ENCODE results near the gene MORF4L1. TPM values are rescaled to one million over a fixed set of nuclear protein-coding genes. Genes with fewer than 3 reads are reported as not detected.
"Not testable (repeated sequence)": the region's sequence is repeated elsewhere in the genome, so short reads cannot be mapped to it uniquely, and the experiment has no call there.

The MORF4L1 gene
- total and polyA plus RNA-seq, 2 experiments from 2014 or later, result 340 to 381 TPM

- TF ChIP-seq EZH2phosphoT487 (IDR thresholded peaks at IDR 0.05; ENCODE audit: low read depth, severe bottlenecking, unreplicated experiment) (no peak), EZH2 (IDR thresholded peaks at IDR 0.05; ENCODE audit: borderline replicate concordance) (no peak), CTCF (IDR thresholded peaks at IDR 0.05; ENCODE audit: poor library complexity) (no peak)
- Histone ChIP-seq H3K9me2 (replicated peaks; ENCODE audit: insufficient read depth) (no peaks in the 10 kb centered on the region), H3K36me3 (replicated peaks; ENCODE audit: insufficient read depth, low read depth) (no peaks in the 10 kb centered on the region), H3K27ac (peak overlapping the region; percentile 100), H4K20me1 (ENCODE audit: insufficient read depth, poor library complexity, severe bottlenecking) (peaks cover 56% of the 10 kb centered on the region), H3K4me2 (peak overlapping the region; percentile 91), H3K27me3 (no peaks in the 10 kb centered on the region), H2AFZ (no peak overlapping the region), H3K4me3 (peak overlapping the region; percentile 100), H3K9me3 (ENCODE audit: low read depth) (no peaks in the 10 kb centered on the region), H3K79me2 (peaks cover 62% of the 10 kb centered on the region), H3K4me1 (ENCODE audit: insufficient read depth) (peaks cover 38% of the 10 kb centered on the region)
- 2% methylated on average over 38 of the region's 38 CpGs for WGBS (ENCODE audit: low lambda C conversion rate, missing lambda C conversion rate)
- DNase-seq (ENCODE audit: low spot score), result peak; percentile 27
Observed at GRCh38 chr15:78873793-78874765, 1.4 kb downstream of the MORF4L1 start.

GRCh38 chr15:78875107-78875914 lies 2.6 kb downstream of the MORF4L1 start:
- H3K9me2 ChIP-seq (replicated peaks; ENCODE audit: insufficient read depth), result no peaks in the 10 kb centered on the region
- peak overlapping the region; percentile 91 for H3K4me2 ChIP-seq
- peak overlapping the region; percentile 100 for H3K4me3 ChIP-seq
- no peak for DNase-seq (ENCODE audit: low spot score)
- no peak overlapping the region for H2AFZ ChIP-seq
- H3K36me3 ChIP-seq (replicated peaks; ENCODE audit: insufficient read depth, low read depth), result no peaks in the 10 kb centered on the region
- TF ChIP-seq EZH2phosphoT487 (IDR thresholded peaks at IDR 0.05; ENCODE audit: low read depth, severe bottlenecking, unreplicated experiment) (no peak), CTCF (IDR thresholded peaks at IDR 0.05; ENCODE audit: poor library complexity) (no peak), EZH2 (IDR thresholded peaks at IDR 0.05; ENCODE audit: borderline replicate concordance) (no peak)
- H3K4me1 ChIP-seq (ENCODE audit: insufficient read depth), result peaks cover 47% of the 10 kb centered on the region
- no peaks in the 10 kb centered on the region for H3K9me3 ChIP-seq (ENCODE audit: low read depth)
- peaks cover 69% of the 10 kb centered on the region for H4K20me1 ChIP-seq (ENCODE audit: insufficient read depth, poor library complexity, severe bottlenecking)
- H3K79me2 ChIP-seq, result peaks cover 74% of the 10 kb centered on the region
- 54% methylated on average over 22 of the region's 22 CpGs for WGBS (ENCODE audit: low lambda C conversion rate, missing lambda C conversion rate)
- H3K27me3 ChIP-seq, result no peaks in the 10 kb centered on the region
- H3K27ac ChIP-seq, result peak overlapping the region; percentile 0

GRCh38 chr15:78876954-78877353 lies 4.3 kb downstream of the MORF4L1 start:
- DNase-seq (ENCODE audit: low spot score); H3K9me2 ChIP-seq (replicated peaks; ENCODE audit: insufficient read depth); H2AFZ ChIP-seq; H3K9me3 ChIP-seq (ENCODE audit: low read depth); H3K27ac ChIP-seq; H3K27me3 ChIP-seq; H3K36me3 ChIP-seq (replicated peaks; ENCODE audit: insufficient read depth, low read depth): not testable (repeated sequence)
- Histone ChIP-seq H4K20me1 (ENCODE audit: insufficient read depth, poor library complexity, severe bottlenecking) (peaks cover 85% of the 10 kb centered on the region), H3K79me2 (peaks cover 90% of the 10 kb centered on the region), H3K4me2 (peak overlapping the region; percentile 91), H3K4me3 (peak overlapping the region; percentile 12), H3K4me1 (ENCODE audit: insufficient read depth) (peaks cover 47% of the 10 kb centered on the region)
- 73% methylated on average over 14 of the region's 14 CpGs for WGBS (ENCODE audit: low lambda C conversion rate, missing lambda C conversion rate)
